Central memory CD4-positive, alpha-beta T cell (primary cell): ENCODE data around the gene RNF123.

Source experiments
- DNase-seq: peaks from one replicate; pipeline ENCODE4 v3.0.0; 2022

RNF123 gene

GRCh38 chr3:49705390-49705960, 16.1 kb downstream of the RNF123 start:
- DNase-seq, result no peak

DNA sequence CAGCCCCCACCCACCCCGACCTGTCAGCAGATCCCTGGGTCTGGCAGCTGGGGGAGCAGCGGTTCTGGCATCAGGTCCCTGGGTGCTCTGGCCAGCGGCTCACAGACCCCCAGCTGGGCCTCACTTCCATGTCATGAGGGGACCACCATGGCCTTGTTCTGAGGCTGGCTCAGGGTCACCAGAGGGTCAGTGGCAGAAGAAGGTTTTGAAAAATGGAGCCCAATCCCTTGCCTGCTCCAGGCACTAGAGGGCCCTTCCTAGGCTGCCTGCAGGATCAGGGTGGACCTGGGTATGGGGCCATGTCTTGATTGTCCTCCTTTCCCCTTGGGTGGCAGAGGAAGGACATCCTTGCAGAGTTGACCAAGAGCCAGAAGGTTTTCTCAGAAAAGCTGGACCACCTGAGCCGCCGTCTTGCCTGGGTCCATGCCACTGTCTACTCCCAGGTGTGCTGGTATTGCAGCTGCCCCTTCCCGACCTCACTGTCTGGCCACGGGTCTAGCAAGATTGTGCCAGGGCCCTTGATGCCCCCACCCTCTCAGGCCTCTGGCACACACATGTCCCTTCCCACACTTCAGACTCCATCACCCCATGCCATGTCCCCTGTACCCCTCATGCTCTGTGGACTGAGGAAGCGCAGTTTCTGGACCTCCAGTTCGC, 17.2 kb downstream of the RNF123 start:
- no peak for DNase-seq

DNA sequence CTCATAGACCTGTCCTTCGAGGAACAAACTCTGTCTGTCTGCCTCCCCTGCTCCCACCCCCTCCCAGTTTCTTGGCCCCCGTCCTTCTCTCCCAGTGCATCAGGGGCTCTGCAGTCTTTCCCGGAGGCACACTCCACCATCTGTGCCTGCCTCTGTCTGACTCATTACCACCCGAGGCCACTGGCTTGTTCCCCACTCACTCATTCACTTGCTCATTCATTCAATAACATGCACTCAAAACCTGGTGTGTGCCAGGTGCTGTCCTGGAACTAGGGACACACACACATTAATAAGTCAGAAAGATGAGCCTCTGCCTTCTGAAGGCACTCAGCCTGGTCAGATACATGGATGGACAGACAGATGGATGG, 17.7 kb downstream of the RNF123 start:
- DNase-seq, result no peak

- DNase-seq, result no peak
Observed at GRCh38 chr3:49709852-49710251, 20.5 kb downstream of the RNF123 start.

GRCh38 chr3:49711489-49711888, 22.1 kb downstream of the RNF123 start:
- DNase-seq, result no peak

DNA sequence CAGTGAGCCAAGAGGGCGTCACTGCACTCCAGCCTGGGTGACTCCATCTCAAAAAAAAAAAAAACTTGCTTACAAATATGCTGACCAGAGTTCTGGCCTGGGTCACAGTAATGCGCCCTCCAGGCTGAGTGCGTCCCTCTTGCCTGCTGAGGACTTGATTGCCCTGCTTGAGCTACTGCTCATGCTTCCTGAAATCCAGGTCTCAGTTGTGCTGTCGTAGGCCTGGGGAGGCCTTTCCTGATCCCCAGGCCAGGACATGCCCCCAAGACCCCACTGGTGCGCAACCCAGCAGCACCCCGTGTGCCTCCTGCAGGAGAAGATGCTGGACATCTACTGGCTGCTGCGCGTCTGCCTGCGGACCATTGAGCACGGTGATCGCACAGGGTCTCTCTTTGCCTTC, 22.8 kb downstream of the RNF123 start:
- no peak for DNase-seq

GRCh38 chr3:49712631-49713317, 23.4 kb downstream of the RNF123 start:
- no peak for DNase-seq

DNA sequence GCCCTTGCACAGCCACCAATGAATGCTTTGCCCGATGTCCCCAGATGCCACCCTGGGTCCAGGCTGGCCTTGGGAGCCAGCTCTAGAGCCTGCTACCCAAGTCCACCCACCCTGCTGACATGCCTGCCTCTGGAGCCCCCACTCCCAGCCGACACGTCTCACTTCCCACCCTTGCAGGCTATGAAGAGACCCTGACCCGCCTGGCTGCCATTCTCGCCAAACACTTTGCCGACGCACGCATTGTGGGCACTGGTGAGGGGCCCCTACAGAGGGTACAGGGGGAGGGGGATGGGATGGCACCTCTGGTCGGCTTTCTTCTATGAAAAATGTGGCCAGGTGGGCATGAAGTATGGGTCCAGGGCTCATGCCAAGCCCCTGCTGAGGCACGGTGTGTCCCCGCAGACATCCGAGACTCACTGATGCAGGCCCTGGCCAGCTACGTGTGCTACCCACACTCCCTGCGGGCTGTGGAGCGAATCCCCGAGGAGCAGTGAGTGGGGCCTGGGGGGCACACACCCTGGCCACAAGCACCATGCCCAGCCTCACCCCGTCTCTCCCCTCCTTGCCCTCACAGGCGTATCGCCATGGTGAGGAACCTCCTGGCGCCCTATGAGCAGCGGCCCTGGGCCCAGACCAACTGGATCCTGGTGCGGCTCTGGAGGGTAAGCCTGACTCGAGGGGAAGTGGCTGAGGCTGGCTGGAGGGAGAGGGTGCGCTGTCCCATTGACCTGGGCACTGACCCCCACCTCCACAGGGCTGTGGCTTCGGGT, 24.2 kb downstream of the RNF123 start:
- no peak for DNase-seq

- no peak for DNase-seq
Observed at GRCh38 chr3:49714728-49715550, 25.6 kb downstream of the RNF123 start.

GRCh38 chr3:49715611-49716121, 26.3 kb downstream of the RNF123 start:
- DNase-seq, result no peak

DNA sequence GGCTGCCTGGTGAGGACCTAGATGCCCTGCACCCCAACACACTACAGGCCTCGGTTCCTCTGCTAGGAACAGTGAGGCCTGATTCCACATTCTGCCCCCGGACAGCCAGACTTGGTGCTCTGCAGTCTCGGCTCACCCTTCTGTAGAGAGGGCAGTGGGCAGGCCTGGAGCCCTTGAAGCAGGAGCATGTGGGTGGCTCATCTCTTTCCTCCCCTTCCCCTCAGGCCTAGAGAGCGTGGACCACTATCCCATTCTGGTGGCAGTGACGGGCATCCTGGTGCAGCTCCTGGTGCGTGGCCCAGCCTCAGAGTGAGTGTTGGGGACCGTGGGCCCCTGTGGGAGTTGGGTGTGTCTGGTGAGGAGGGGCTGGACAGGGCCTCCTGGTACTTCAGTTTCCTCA, 26.8 kb downstream of the RNF123 start:
- DNase-seq, result no peak

- DNase-seq, result no peak
Observed at GRCh38 chr3:49716691-49717210, 27.4 kb downstream of the RNF123 start.

DNA sequence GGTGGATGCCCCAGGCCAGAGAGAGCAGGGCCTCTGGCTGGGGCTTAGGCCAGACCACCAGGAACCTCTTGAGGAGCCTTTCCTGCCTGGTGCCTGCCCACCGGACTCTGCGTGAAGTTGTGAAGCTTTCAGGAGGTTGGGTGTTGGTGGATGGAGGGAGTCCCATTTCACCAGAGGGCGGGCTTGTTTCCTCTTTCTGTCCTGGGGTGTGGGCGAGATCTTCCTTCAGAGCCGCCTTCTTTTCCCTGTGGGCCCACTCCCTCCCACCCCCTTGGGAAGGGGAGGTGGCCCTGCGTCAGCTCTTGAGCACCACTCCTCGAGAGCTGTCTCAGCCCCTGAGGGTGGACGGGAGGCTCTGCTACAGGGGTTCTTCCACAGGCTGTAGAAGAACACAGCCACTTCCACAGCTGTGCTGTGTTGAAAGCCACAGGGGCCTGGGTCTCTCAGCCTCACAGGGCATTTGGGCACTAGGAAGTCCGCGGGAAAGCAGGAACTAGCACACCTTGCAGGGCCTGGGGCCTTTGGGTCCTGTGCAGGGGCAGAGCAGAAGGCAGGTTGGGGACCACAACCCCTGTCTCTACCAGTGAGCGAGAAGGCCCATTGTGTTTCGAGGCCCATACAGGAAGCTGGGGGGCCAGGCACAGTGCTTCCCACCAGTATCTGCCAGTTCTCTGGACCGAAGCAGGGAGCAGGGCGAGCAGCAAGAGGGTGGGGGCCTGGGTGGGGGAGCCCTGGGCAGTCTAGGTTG, 28.0 kb downstream of the RNF123 start:
- no peak for DNase-seq

- DNase-seq, result no peak
Observed at GRCh38 chr3:49717959-49718857, 28.9 kb downstream of the RNF123 start.

DNA sequence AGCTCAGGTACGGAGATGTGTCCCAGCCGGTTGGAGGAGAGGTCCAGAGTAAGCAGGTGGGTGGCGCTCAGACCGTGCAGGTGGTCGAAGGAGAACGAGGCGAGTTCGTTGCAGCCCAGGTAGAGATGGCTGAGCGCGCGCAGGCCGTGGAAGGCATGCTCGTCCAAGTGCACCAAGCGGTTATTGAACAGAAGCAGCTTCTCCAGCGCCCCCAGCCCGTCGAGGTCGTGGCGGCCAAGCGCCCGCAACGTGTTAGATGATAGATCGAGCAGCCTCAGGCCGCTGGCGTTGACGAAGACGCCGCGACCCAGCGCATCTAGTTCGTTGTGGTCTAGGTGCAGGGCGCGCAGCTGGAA, 29.5 kb downstream of the RNF123 start:
- DNase-seq, result no peak

DNA sequence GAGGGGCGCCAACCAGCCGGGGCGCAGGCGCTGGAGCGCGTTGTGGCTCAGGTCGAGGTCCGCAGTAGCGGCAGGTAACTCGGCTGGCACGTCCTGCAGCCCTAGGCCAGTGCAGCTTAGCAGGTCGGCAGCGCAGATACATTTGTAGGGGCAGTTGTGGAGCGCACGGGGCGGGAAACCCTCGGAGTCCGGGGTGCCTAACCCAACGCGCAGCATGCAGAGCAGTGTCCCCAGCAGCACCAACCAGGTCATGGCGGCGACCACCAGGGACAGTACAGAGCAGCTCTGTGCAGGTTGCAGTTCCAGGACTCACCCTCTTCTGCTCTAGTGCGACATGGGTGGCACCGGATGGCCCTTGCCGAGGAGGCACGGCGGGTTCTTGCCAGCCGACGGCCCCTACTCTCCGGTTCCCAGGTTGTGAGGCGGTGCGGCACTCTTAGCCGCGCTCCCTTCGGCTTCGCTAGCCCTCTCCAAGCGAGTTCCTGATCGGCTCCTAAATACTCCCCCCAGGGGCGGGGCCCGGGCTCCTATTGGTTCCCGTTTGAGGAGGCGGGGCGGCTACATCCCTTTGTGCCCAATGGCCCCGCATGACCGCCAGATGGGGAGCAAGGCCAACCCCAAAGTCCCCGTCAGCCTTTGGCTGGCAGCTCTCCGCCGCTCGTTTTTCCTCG, 30.0 kb downstream of the RNF123 start, which contains the start of gene AMIGO3:
Gene AMIGO3 (minus strand): TSS at position 471 of the 671 bp plus-strand sequence. CDS start 219 bp downstream, at position 252.
- DNase-seq, result peak; percentile 86

- no peak for DNase-seq
Observed at GRCh38 chr3:49720855-49721595, 31.7 kb downstream of the RNF123 start.

- DNase-seq, result no peak
Observed at GRCh38 chr3:49721596-49721895, 32.2 kb downstream of the RNF123 start.
